Stimulated activated CD4-positive, alpha-beta T cell treated with anti-CD3 and anti-CD28 coated beads, Interleukin-1b, Interleukin-23, amount 100 ng/mL, for 48 hours (primary cell): ENCODE results near the gene UNC93B1.

Experiments used
- DNase-seq: peaks from one replicate; pipeline ENCODE4 v3.0.0-alpha.2; 2020

Gene UNC93B1

DNA sequence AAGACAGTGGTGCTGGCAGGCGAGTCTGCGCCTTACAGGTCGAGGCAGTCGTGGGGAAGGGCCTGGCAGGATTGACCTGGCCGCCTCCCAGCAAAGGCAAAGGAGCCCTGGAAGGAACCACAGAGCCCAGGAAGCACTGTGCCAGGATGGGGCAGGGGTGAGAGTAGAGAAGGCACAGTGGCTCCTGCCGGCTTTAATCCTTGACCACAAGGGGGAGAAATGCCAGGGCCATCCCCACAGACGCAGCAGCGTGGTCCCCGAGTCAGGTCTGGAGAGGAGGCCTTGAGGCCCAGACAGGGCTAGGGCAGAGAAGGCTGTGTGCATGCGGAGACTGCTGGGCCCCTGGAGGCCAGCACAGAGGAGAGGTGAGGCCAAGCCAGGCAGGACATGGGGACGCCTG lies 16.7 kb upstream of the UNC93B1 start:
- no peak for DNase-seq

DNA sequence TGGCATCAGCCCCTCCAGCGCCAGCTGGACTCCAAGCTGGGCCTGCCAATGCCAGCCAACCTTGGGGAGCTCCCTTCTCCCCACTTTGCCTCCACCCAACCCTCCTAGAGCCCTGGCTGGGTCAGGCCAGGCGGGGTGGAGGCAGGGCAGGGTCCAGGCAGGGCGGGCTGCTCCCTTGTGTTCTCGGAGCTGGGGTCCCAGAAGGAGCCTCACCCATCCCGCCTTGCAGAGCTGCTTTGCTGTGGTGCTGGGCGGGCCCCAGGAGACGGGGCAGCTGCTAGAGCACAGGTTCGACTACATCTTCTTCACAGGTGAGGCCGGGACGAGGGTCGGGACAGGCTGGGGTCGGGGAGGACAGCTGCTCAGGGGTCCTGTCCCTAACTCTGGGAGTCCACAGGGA lies 15.6 kb upstream of the UNC93B1 start:
- DNase-seq = no peak

DNA sequence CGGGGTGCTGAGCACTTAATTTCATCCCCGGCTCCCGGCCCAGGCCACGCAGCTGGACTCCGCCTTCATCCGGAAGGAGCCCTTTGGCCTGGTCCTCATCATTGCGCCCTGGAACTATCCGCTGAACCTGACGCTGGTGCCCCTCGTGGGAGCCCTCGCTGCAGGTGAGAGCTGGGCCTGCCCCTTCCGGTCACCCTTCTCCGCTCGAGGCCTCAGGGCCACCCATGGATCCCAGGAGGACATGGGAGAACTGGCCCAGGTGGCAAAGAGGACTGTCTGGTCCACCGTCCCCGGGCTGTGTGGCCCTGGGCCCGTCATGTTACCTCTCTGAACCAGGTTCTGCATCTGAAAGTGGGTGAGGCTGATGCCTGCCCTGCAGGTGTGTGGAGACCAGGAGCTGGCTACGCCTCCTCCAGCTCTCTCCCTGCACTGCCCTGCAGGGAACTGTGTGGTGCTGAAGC lies 14.9 kb upstream of the UNC93B1 start:
- DNase-seq = no peak

DNA sequence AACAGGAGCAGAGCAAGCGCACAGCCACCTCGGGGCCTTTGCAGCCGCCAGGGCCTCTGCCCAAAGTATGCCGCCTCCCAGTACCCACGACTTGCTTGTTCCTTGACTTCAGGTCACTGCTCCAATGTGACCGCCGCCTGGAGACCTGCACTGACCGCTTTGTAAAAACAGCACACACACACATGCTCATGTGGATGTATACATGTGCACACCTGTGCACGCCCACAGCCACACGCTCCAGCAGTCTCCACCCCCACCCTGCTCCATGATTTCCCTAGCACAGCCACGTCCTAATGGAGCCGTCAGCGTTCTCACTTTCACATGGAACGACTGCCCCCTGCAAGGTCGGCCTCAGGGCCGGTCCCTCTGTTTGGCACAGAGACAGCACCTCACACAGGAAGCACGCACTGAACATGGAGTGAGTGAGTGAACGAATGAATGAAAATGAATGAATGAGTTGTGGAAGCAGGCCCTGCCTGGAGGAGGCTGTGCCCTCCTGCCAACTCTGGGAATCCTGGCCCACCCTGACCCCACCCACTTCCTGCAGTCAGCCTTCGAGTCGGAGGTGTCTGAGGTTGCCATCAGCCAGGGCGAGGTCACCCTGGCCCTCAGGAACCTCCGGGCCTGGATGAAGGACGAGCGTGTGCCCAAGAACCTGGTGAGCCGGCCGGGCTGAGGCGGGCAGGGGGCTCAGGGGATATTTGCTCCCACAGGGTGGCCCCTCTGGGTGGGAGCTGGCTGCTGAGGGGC lies 14.3 kb upstream of the UNC93B1 start:
- no peak for DNase-seq

DNA sequence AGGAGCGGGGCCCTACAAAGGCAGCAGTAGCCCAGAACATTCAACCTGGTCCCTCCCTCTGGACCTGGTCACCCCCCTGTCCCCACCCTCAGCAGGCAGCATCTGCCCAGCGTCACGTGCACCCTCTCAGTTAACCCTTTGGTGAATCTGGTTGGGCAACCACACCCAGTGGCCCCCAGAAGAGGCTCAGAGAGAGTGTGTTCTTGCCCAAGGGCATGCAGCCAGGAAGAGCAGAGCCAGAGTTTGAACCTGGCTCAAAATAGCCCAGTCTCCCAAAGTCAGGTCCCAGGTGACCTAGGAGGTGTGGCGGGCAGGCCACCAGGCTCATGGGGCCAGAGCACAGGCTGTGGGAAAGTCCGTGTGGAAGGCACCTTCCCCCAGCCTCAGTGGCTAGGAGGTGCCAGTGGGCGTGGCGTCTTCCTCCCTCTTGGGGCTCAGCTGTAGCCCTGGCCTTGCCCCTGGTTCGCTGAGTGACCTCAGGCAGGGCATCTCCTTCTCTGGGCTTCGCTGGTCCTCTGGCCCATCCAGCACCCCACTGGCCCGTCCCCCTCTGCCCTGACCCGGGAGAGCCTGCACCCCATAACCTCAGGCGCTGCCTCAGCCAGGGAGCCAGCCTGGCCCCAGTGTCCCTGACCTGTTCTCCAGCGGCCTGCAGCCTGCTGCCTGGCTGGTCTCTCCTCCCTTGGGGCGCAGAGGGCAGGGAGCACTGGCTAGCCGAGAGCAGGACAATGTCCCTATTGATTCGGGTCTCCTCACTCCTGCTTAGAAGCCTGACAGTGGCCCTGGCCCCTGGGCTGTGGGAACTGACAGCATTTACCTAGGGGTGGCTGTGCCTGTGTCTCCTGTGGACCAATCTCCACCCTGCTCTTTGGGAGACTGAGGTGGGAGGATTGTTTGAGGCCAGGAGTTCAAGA lies 13.3 kb upstream of the UNC93B1 start:
- DNase-seq = no peak

DNA sequence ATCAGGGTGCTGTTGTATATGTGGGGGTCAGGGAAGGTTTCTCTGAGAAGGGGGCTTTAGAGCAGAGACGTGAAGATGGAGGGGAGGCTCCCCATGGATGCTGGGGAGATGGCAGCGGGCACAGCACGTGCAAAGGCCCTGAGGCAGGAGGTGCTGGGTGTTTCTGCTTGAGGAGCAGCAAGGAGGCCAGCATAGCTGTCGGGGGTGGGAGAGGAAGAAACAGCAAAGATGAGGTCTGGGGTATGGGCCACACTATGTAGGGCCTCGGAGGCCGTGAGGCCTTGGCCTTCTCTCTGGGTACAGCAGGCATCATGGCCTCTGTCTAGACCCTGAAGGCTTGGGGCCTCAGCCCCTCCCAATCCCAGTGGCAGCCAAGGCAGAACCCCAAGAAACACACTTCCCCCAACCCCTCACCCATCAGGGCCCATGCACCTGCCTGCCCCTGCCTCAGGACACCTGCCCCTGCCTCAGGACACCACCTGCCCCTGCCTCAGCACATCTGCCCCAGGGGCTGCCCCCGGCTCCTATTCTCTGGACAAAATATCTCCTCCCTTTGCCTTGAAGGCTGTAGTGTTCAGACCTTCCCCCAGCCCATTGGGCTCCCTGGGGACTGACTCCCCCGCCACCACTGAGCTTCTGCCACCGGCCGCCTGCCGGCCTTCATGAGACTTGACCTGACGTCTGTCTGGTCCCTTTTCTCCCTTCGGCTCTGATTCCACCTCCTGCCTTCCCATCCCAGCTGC lies 12.4 kb upstream of the UNC93B1 start:
- no peak for DNase-seq

DNA sequence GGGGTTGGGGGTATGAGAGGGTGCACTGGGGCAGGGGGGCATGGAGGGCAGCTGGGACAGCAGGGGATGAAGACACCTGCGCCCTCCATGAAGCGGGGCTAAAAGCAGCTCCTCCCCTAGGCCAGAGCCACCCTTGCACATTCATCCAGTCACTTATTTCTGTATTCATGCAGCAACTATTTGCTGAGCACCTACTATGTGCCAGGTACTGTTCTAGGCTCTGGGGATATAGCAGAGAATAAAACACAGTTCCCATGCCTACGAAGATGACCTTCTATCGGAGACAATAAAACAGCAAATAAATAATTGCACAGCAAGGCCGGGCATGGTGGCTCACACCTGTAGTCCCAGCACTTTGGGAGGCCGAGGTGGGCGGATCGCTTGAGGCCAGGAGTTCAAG lies 11.6 kb upstream of the UNC93B1 start:
- DNase-seq = no peak

DNA sequence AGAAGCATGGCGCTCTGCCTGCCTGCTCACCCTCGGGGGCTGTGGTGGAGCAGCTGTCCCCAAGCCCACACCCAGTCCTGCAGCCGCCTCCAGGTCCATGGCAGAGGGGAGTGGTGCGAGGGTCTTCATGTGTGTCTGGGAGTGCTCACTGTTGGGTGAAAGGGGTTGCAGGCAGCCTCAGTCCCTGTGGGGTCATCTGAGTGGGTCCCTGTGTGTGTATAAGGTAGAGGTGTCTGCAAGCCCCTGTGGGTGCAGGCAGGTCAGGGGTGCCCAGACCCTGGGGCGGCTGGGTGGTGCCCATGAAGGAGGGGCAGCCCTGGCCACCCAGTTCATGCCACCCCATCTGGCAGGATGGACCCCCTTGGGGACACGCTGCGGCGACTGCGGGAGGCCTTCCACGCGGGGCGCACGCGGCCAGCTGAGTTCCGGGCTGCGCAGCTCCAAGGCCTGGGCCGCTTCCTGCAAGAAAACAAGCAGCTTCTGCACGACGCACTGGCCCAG lies 11.1 kb upstream of the UNC93B1 start:
- DNase-seq = no peak

DNA sequence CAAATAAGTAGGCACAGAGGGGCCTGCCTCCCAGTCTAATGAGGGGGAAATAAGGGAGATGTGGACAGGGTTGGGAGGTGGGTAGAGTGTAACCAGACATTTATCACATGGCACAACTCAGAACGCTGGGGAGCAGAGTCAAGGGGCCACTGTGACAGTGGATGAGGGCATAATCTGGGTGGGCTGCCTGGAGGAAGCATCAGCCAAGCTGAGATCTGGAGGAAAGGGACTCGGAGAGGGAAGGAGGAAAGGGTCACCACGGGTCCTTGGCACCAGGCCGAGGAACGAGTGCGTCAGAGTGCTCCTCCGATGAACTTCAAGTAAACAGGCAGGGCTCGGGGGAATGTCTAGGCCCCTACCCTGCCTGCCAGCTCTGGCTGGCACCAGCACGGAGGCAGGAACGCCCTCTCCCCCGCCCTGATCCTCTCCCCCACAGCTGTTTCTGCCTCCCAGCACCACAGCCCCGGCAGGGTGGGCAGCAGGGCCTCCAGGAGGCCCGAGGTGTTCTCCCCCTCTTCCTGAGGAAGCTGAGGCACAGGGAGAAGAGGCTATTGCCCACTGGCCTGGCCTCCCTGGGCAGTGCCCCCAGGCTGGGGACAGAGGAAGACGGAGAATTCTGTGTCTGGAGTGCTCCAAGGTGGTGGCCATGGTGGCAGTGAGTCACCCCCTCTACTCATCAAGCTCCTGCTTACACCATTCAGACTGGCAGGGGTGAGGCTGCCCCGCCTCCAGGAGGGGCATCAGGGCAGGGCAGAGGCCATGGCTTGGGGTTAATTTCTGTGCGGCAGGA lies 10.5 kb upstream of the UNC93B1 start:
- DNase-seq = no peak

DNA sequence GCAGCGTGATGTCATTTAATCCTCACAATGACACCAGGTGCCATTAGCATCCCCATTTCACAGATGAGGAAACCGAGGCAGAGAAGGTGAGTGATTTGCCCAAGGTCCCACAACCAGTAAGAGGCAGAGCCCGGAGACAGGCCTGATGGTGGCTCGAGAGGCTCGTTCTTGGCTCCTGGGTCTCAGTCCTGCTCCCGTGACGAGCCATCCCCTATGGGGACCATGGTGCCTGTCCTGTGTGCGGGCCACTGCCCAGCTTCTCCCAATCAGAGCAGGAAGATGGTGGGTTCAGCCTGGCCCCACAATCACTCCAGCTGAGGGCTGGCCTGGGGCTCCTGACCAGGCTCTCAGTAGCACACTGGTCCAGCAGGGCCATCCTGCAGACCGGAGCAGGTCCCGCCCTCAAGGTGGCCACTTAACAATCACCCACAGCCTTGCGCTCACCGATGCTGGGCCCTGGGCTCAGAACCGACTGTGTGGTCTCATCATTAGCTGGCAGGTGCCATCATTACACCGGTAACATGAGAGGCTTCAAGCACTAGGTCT lies 9.8 kb upstream of the UNC93B1 start:
- no peak for DNase-seq

DNA sequence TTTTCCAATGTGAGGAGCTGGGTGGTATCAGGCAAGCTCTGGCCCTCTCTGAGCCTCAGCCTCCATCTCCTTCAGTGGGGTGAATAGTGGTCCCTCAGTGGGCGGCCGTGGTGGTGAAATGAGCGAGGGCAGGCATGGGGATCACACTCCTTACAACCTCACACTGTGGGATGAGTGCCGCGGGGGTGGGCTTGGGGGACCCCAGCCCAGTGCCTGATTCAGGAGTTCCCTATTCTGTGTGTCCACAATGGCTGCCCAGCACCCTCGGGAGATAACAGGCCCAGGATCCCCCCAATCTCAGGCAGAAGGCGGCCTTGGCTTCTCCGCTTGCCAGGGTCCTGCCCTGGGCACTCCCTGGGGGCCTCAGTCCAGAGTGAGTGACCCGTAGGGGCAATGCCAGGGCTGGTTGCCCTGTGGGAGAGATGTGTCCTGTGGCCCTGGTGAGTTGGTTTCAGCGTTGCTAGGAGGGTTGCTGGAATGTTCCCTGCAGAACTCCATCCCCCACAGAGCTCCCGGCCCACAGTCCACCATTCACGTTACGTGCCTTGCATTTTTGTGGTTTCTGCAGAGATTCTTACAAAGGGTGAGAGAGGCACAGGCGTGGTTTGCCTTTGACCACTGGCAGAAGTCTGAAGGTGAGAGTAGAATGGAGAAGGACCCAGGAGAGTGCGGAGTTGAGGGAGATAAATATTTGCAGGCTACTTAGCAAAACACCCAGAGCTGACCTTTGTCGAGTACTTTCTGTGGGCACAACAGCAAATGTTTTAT lies 9.1 kb upstream of the UNC93B1 start:
- DNase-seq = no peak

DNA sequence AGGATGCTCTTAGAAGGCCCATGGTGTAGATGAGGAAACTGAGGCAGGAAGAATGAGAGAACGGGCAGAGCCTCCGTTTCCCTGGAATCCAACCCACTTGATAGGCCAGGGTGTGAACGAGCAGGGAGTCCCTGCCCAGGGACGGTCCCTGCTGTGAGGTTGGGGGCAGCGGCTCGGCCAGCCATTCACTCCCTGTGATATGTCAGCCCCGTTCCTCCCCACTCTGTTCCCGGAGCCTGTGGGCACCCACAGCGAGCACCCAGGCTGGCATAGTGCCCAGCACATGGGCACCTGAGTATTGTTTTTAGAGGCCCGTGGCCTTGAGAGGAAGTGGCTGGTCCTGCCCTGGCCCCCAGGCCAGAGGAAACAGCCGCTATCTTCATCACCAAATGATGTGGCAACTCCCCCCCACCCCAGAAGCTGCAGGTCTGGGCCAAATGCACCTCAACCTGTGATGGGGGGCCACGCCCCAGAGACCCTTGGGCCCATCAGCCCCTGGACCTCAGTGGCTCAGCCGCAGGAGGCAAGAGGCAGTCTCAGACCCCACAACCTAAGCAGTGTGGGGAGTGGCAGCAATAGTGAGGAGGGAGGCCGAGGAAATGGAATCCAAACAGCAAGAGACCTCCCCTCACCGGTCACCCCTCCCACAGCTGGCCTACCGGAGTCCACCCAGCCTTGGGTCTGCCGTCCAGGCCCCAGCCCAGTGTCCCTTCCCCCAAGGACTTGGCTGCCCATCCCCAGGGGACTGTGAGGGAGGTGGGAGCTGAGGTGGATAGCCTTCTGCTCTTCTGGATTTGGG lies 8.3 kb upstream of the UNC93B1 start:
- DNase-seq = no peak

DNA sequence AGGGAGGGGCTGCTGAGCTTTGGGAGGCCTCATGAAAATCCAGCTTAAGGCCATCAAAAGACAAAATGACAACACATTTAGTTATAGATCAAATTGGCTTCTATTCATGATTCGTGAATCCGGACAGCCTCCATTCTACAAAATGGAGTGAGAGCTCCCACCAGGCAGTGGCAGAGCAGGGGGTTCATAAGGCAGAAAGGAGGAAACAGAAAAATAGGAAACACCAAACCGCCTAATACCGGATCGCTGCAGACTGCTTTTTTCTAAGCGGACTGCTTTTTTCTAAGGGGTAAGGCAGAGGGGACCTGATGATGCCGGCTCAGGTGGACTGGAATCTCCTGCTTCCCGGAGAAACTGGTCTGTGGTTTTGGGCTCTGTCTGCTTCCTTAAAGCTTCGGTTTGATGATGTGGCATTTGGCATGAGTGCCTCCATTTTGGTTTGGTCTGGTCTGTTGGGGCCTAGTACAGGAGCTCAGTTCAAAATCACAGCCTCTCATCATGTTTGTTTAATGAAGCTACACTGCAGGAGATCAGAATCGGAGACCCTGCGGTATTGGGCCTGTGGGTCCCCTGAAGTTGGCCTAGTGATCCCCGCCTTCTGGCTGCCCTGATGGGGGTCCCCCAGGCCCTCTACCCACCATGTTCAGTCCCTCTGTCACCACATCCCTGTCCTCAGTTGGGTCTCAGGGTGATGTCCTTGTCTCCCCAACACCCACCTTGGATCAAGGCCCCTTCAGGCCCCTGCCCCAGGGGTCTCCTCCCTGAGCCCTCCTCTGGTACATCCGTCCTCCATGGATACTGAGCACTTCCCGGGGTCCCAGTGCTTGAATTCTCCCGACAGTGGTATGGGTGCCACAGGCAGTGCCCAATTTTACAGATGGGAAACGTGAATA lies 7.4 kb upstream of the UNC93B1 start:
- no peak for DNase-seq

DNA sequence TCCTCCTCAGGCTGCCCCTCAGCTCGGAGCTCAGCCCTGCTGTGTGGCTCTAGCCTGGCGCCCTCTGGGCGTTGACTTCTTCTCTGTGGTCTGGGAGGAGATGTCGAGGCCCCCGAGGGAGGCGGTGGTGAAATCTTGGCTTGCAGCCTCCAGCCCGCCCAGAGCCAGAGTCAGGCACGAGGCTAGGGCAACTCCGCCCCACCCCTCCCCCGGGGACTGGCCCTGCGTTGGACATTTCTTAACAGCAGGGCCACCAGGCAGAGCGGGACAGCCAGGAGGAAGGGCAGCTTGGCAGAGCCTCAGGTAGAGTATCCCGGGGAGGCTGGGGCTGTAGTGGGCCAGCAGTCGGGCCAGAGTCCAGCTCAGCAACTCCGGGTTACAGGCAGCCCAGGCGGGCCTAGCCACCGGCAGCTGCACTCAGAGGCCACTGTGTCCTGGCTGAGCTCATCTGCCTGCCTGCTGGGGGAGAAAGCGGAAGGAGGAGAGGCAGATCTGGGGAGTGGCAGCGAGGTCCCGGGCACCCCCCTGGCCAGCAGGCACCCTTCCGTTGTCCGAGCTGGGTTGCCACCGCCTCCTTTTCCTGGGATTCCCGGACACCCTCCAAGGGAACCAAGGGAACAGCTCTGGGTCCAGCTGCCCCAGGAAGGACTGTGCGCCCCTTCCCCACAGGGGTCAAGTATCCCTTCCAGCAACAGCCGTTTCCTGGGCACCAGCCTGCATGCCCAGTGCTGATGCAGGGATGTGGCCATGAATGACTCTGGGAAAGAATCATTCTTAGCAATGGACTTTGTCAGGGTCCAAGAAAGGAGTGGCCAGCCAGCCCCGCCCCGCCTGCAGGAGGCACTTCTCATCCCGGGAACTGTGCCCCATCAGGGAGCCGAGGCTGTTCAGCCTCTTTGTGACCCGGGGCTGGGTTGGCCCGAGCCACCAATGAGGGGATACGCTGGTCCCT lies 6.5 kb upstream of the UNC93B1 start, which contains the start of gene ALDH3B1:
ALDH3B1 (plus strand) TSS at position 238 of the 952 bp plus-strand sequence. CDS start 4,971 bp downstream, outside the sequence.
- DNase-seq = no peak

DNA sequence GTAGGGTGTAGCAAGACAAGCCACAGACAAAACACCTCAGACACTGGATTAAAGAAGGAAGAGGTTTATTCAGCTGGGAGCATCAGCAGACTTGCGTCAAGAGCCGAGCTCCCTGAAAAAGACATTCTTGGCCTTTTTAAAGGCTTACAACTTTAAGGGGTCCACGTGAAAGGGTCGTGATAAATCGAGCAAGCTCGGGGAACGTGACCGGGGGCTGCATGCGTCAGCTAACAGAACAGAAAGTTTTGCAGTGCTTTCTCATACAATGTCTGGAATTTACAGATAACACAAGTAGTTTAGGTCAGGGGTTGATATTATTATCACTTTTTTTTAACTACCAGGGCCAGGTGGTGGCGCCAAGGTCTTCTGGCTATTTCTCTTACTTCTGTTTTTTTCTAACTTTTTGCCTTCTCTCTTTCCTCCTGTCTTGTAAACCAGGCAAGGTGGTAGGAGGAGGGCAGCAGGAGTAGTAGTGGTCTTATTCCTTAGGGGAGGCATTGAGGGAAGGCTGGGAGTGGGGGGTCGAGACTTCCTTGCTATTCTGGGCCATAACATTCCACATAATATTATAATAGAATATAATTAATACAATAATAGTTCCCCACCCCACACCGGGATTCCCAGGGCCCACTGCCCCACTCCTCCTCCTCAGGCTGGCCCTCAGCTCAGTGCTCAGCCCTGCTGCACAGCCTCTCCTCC lies 5.6 kb upstream of the UNC93B1 start:
- DNase-seq = no peak

DNA sequence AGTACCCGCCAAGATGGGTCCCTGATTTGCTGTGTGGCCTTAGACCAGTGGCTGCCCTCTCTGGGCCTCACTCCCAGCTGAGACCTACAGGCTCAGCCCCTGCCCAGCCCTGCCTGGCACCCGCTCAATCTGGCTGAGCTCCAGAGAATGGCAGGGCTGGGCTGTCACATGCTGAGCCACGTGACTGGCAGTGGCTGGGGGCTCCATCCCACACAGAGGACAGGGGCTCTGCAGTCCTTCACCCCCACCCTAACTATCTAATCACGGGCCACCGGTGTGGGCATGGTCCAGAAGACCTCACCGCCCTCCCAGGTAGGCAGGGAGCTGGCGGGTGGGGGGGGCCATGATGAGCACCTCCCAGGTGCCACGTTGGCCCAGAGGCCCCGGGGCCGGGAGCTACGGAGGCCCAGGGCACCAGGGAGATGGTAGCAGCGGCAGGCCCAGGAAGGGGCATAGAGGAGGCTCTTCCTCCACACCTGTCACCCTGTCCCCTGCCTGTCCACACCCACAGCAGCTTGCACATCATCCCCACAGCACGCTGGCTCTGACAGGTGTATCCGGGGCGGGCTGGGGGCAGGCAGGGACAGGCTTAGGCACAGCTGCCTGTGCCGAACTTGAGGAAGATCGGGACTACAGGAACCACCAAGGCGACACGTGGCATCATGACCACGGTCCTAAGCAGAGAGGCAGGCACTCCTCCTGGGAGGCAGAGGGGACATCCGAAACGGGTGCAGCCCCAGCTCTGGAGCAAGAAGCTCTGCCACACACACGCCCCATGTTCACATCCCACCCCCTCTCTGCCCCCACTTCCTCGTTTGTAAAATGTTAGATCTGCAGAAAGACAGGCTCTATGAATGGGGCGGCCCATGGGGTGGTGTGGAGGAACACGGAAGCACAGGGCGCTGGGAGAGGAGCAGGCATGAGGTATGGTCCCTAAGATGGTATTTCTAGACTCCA lies 4.8 kb upstream of the UNC93B1 start:
- DNase-seq = no peak
